Astrocyte (in vitro differentiated cells and primary cell): Measurements from ENCODE around the gene ELOVL7. TPM values are rescaled to one million over a fixed set of nuclear protein-coding genes. Genes with fewer than 3 reads are reported as not detected.

Source experiments
- DNase-seq: peaks from one replicate; pipeline ENCODE4 v3.0.0-alpha.2; 2010; ENCODE audit warnings: low read depth
- FAIRE-seq: peaks from 2 replicates; lab custom pipeline; 2011; peaks lifted over from hg19 to GRCh38; lab: Jason Lieb, UNC
- H2AFZ ChIP-seq: 2 replicates; pipeline ENCODE4 v1.6.0; 2012; ENCODE audit warnings: low read depth, low read length, inconsistent platforms
- H3K27ac ChIP-seq: 2 replicates; pipeline ENCODE4 v1.5.1; 2011; ENCODE audit warnings: low read depth, low read length, inconsistent platforms
- H3K27me3 ChIP-seq: 2 replicates; pipeline ENCODE4 v1.6.0; 2011; ENCODE audit warnings: low read length, inconsistent platforms; ENCODE audit not compliant: insufficient read depth
- H3K36me3 ChIP-seq: 2 replicates; pipeline ENCODE4 v1.5.1; 2011; ENCODE audit warnings: low read length, inconsistent platforms; ENCODE audit not compliant: insufficient read depth
- H3K4me1 ChIP-seq: 2 replicates; pipeline ENCODE4 v1.5.1; 2011; ENCODE audit warnings: low read length, inconsistent platforms; ENCODE audit not compliant: insufficient read depth
- H3K4me2 ChIP-seq: 2 replicates; pipeline ENCODE4 v1.6.0; 2012; ENCODE audit warnings: low read length, inconsistent platforms
- H3K4me3 ChIP-seq: 2 replicates; pipeline ENCODE4 v1.5.1; 2011; ENCODE audit warnings: low read depth, mild to moderate bottlenecking, low read length, inconsistent platforms; ENCODE audit not compliant: insufficient read depth
- H3K79me2 ChIP-seq: 2 replicates; pipeline ENCODE4 v1.6.0; 2012; ENCODE audit warnings: mild to moderate bottlenecking, low read length, inconsistent platforms; ENCODE audit not compliant: insufficient read depth
- H3K9ac ChIP-seq: 2 replicates; pipeline ENCODE4 v1.6.0; 2012; ENCODE audit warnings: mild to moderate bottlenecking, low read length, inconsistent platforms
- H3K9me3 ChIP-seq: 2 replicates; pipeline ENCODE4 v1.5.1; 2012; ENCODE audit warnings: low read depth, mild to moderate bottlenecking, low read length, inconsistent platforms; ENCODE audit not compliant: insufficient read depth
- H4K20me1 ChIP-seq: 2 replicates; pipeline ENCODE4 v1.6.0; 2012; ENCODE audit warnings: low read length, inconsistent platforms; ENCODE audit not compliant: insufficient read depth
- H3K27ac Mint-ChIP-seq: one replicate; pipeline ENCODE4 v1.8.0; 2021; ENCODE audit warnings: mild to moderate bottlenecking, mixed read lengths; ENCODE audit not compliant: unreplicated experiment
- H3K27me3 Mint-ChIP-seq: one replicate; pipeline ENCODE4 v1.8.0; 2021; ENCODE audit warnings: low read depth, mixed read lengths; ENCODE audit not compliant: unreplicated experiment
- H3K36me3 Mint-ChIP-seq: one replicate; pipeline ENCODE4 v1.8.0; 2021; ENCODE audit warnings: low read depth, mixed read lengths; ENCODE audit not compliant: unreplicated experiment
- H3K4me1 Mint-ChIP-seq: one replicate; pipeline ENCODE4 v1.8.0; 2021; ENCODE audit warnings: low read depth, mixed read lengths; ENCODE audit not compliant: unreplicated experiment
- H3K4me3 Mint-ChIP-seq: one replicate; pipeline ENCODE4 v1.8.0; 2021; ENCODE audit warnings: mild to moderate bottlenecking, moderate library complexity, mixed read lengths; ENCODE audit not compliant: unreplicated experiment
- H3K9me3 Mint-ChIP-seq: one replicate; pipeline ENCODE4 v1.8.0; 2021; ENCODE audit warnings: mild to moderate bottlenecking, mixed read lengths; ENCODE audit not compliant: unreplicated experiment
- CTCF ChIP-seq: IDR thresholded peaks from 2 replicates; pipeline ENCODE4 v1.5.1; 2011; ENCODE audit warnings: low read depth, mild to moderate bottlenecking, inconsistent platforms, low read length, moderate library complexity; ENCODE audit not compliant: insufficient read depth
- EZH2 ChIP-seq: IDR thresholded peaks from 2 replicates; pipeline ENCODE4 v1.6.1; 2012; ENCODE audit warnings: mild to moderate bottlenecking, low read length, inconsistent platforms; ENCODE audit not compliant: insufficient read depth
- total RNA-seq: library from RNA; stranded (reverse); gene quantifications from 2 replicates; pipeline ENCODE4 v1.2.1, GENCODE V29; 2021

ELOVL7 gene
- total RNA-seq, 1 donor from 2014 or later, result 1.0 TPM

- H3K27ac Mint-ChIP-seq, result no peak overlapping the region
- H3K9me3 Mint-ChIP-seq, result no peaks in the 10 kb centered on the region
- H3K4me2 ChIP-seq, result no peak overlapping the region
- H3K36me3 ChIP-seq, result no peaks in the 10 kb centered on the region
- H3K4me1 Mint-ChIP-seq, result no peaks in the 10 kb centered on the region
- H3K27ac ChIP-seq, result no peak overlapping the region
- TF ChIP-seq EZH2 (no peak), CTCF (no peak)
- no peaks in the 10 kb centered on the region for H3K27me3 Mint-ChIP-seq
- no peak for DNase-seq
- no peak overlapping the region for H3K9ac ChIP-seq
- FAIRE-seq, result no peak
- no peaks in the 10 kb centered on the region for H3K79me2 ChIP-seq
- no peaks in the 10 kb centered on the region for H3K4me1 ChIP-seq
- no peaks in the 10 kb centered on the region for H3K9me3 ChIP-seq
- H4K20me1 ChIP-seq, result no peaks in the 10 kb centered on the region
- peaks cover 5% of the 10 kb centered on the region for H3K36me3 Mint-ChIP-seq
- no peak overlapping the region for H3K4me3 Mint-ChIP-seq
- no peak overlapping the region for H2AFZ ChIP-seq
- H3K4me3 ChIP-seq, result no peak overlapping the region
- H3K27me3 ChIP-seq, result no peaks in the 10 kb centered on the region
These were observed 43.0 kb upstream of the ELOVL7 start for GRCh38 chr5:60887096-60887495.

GRCh38 chr5:60886158-60886557, 42.1 kb upstream of the ELOVL7 start:
- Histone ChIP-seq H3K36me3 (no peaks in the 10 kb centered on the region), H3K9ac (no peak overlapping the region), H3K27ac (no peak overlapping the region), H2AFZ (no peak overlapping the region), H3K4me2 (no peak overlapping the region), H3K4me1 (no peaks in the 10 kb centered on the region), H3K79me2 (no peaks in the 10 kb centered on the region), H4K20me1 (no peaks in the 10 kb centered on the region), H3K4me3 (no peak overlapping the region), H3K9me3 (no peaks in the 10 kb centered on the region), H3K27me3 (no peaks in the 10 kb centered on the region)
- H3K27ac Mint-ChIP-seq, result no peak overlapping the region
- TF ChIP-seq CTCF, result no peak
- TF ChIP-seq EZH2, result no peak
- DNase-seq, result no peak
- H3K4me3 Mint-ChIP-seq, result no peak overlapping the region
- FAIRE-seq, result no peak
- no peaks in the 10 kb centered on the region for H3K4me1 Mint-ChIP-seq
- H3K9me3 Mint-ChIP-seq, result peaks cover 3% of the 10 kb centered on the region
- H3K27me3 Mint-ChIP-seq, result no peaks in the 10 kb centered on the region
- H3K36me3 Mint-ChIP-seq, result peaks cover 11% of the 10 kb centered on the region

DNA sequence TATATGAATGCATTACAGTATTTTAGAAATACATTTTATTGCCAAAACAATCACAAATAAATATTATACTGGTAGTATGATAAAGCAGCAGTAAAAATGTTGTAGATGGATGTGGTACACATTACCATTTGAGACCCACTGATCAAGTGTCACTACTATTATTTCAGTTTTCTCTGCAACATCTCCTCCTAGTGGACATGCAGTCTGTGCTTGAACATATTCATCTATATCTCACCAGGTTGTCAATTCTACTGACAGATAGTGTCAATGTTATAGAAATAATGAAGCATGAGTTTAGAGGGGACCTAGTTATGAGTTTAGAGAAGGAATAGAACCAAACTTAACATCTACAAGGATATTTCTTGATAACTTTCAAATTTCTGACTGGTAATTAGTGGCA, 39.2 kb upstream of the ELOVL7 start:
- DNase-seq (no peak), FAIRE-seq (peak; percentile 50)
- H3K79me2 ChIP-seq, result no peaks in the 10 kb centered on the region
- H3K4me2 ChIP-seq, result no peak overlapping the region
- no peaks in the 10 kb centered on the region for H4K20me1 ChIP-seq
- no peaks in the 10 kb centered on the region for H3K36me3 ChIP-seq
- peak; percentile 40 for TF ChIP-seq CTCF
- TF ChIP-seq EZH2, result no peak
- Mint-ChIP-seq H3K27me3 (no peaks in the 10 kb centered on the region), H3K27ac (no peak overlapping the region), H3K36me3 (peaks cover 18% of the 10 kb centered on the region), H3K4me1 (no peaks in the 10 kb centered on the region), H3K9me3 (peaks cover 12% of the 10 kb centered on the region), H3K4me3 (no peak overlapping the region)
- H3K4me1 ChIP-seq, result no peaks in the 10 kb centered on the region
- H3K27ac ChIP-seq, result no peak overlapping the region
- H2AFZ ChIP-seq, result no peak overlapping the region
- H3K4me3 ChIP-seq, result no peak overlapping the region
- no peaks in the 10 kb centered on the region for H3K9me3 ChIP-seq
- H3K27me3 ChIP-seq, result no peaks in the 10 kb centered on the region
- no peak overlapping the region for H3K9ac ChIP-seq
